K562 (cell line): ENCODE measurements around the gene SLC26A11. TPM values are rescaled to one million over a fixed set of nuclear protein-coding genes. Genes with fewer than 3 reads are reported as not detected.
A peak's percentile ranks its signal among the peaks of the same experiment; 100 is the strongest.

Experiments
- BACH1 ChIP-seq: fragments of 200-800 bp; sonication (Bioruptor generic); IDR thresholded peaks from 2 replicates; pipeline ENCODE4 v1.6.1; 2016; ENCODE audit warnings: missing genetic modification characterization, missing compliant biosample characterization
- BDP1 ChIP-seq: IDR thresholded peaks from 3 replicates; pipeline ENCODE4 v1.6.1; 2011; ENCODE audit not compliant: insufficient read length, insufficient read depth
- CHD1 ChIP-seq: fragments of 200-600 bp; sonication (generic); IDR thresholded peaks from one replicate; pipeline ENCODE4 v1.6.1; 2012; ENCODE audit warnings: mild to moderate bottlenecking, moderate library complexity, low read length, inconsistent platforms
- CREB1 ChIP-seq, 2 experiments: sonication (generic) in 1 of 2; formaldehyde crosslinking in 1 of 2; IDR thresholded peaks; 2 replicates each; pipeline versions ENCODE4 v1.6.1 to v1.8.0; 2012 to 2022; ENCODE audit warnings: inconsistent platforms in 1 of 2, mild to moderate bottlenecking in 1 of 2, missing genetic modification reagents in 1 of 2, moderate library complexity in 1 of 2
- HDAC1 ChIP-seq, 2 experiments: fragments of 450-650 bp; IDR thresholded peaks; 2 replicates each; pipeline ENCODE4 v1.6.1; 2016 to 2017; ENCODE audit warnings: inconsistent platforms in 1 of 2, mild to moderate bottlenecking in 1 of 2, moderate library complexity in 1 of 2
- HDAC6 ChIP-seq: IDR thresholded peaks from 2 replicates; pipeline ENCODE4 v1.6.1; 2012; ENCODE audit warnings: low read depth, mild to moderate bottlenecking, control low read depth, inconsistent platforms, low read length, moderate library complexity
- MECOM ChIP-seq: fragments of 250-450 bp; sonication (Bioruptor Pico); IDR thresholded peaks from 2 replicates; pipeline ENCODE4 v1.8.0; 2022; ENCODE audit warnings: inconsistent platforms
- POLR2H ChIP-seq: IDR thresholded peaks from 2 replicates; pipeline ENCODE4 v1.6.1; 2016; ENCODE audit warnings: missing genetic modification characterization, low read depth, mild to moderate bottlenecking, control low read depth, missing compliant biosample characterization, moderate library complexity
- POLR3G ChIP-seq: IDR thresholded peaks from 2 replicates; pipeline ENCODE4 v1.6.1; 2011; ENCODE audit not compliant: insufficient read length, insufficient replicate concordance; ENCODE audit errors: extremely low read depth
- SMAD4 ChIP-seq: fragments of 250-450 bp; sonication (Bioruptor Pico); conservative IDR thresholded peaks from 2 replicates; pipeline ENCODE4 v1.8.0; 2021; ENCODE audit warnings: inconsistent platforms, mild to moderate bottlenecking, moderate library complexity
- U2AF1 ChIP-seq: fragments of 200-400 bp; formaldehyde crosslinking; optimal IDR thresholded peaks from 2 replicates; pipeline ENCODE3; 2017; ENCODE audit warnings: mild to moderate bottlenecking, low read depth, low read length, moderate library complexity
- ZNF146 ChIP-seq: IDR thresholded peaks from one replicate; pipeline ENCODE4 v1.6.1; 2018; ENCODE audit warnings: missing compliant biosample characterization; ENCODE audit not compliant: unreplicated experiment
- ZNF197 ChIP-seq: fragments of 200-800 bp; sonication (Bioruptor generic); IDR thresholded peaks from 2 replicates; pipeline ENCODE4 v1.6.1; 2016; ENCODE audit warnings: low read depth, missing genetic modification characterization, missing compliant biosample characterization
- ZNF551 ChIP-seq: fragments of 250-450 bp; sonication (Bioruptor Pico); IDR thresholded peaks from 2 replicates; pipeline ENCODE4 v1.5.0; 2021; ENCODE audit warnings: mild to moderate bottlenecking, moderate library complexity
- ZNF644 ChIP-seq: fragments of 200-800 bp; sonication (Bioruptor generic); IDR thresholded peaks from 2 replicates; pipeline ENCODE4 v1.6.1; 2016; ENCODE audit warnings: low read depth, missing genetic modification characterization, missing compliant biosample characterization
- ZNF696 ChIP-seq: fragments of 250-450 bp; sonication (Bioruptor Pico); conservative IDR thresholded peaks from 2 replicates; pipeline ENCODE4 v1.4.0; 2020; ENCODE audit warnings: mild to moderate bottlenecking, moderate library complexity
- ZNF764 ChIP-seq: fragments of 250-450 bp; sonication (Bioruptor Pico); IDR thresholded peaks from 2 replicates; pipeline ENCODE4 v1.4.0; 2020; ENCODE audit warnings: low read depth, mild to moderate bottlenecking, moderate library complexity
- polyA plus RNA-seq, 8 experiments: library from polyadenylated mRNA; depleted of rRNA in 4 of 8; stranded (reverse) in 5 of 8; unstranded in 3 of 8; fragments of >200 nt; fragmentation: Nextera tagmentation in 2 of 8; fragmentation: Illumina TruSeq in 1 of 8; extraction: Ambion mirVana in 2 of 8; extraction: Trizol in 1 of 8; gene quantifications; 2 replicates each; pipeline versions ENCODE4 v1.2.1 to v1.2.3, GENCODE V29; 2011 to 2014; ENCODE audit warnings: inconsistent platforms in 1 of 8, missing spikeins in 1 of 8
- total RNA-seq, 7 experiments: library from RNA; depleted of rRNA in 6 of 7; stranded (reverse); fragments of >200 nt in 6 of 7; fragmentation: Illumina TruSeq in 2 of 7; extraction: Trizol in 2 of 7; gene quantifications; 2 replicates each; pipeline versions ENCODE4 v1.2.1 to v1.2.3, GENCODE V29; 2011 to 2021; ENCODE audit warnings: low replicate concordance in 1 of 7
- TF ChIP-seq, protein P1 (sequence below), 2 experiments: fragments of 450-650 bp in 1 of 2; IDR thresholded peaks; 2 replicates each; pipeline ENCODE4 v1.6.1; 2011 to 2017; ENCODE audit warnings: low read depth in 2 of 2, antibody characterized with exemption in 1 of 2, borderline replicate concordance in 1 of 2, low read length in 1 of 2, mild to moderate bottlenecking in 1 of 2, mixed read lengths in 1 of 2; ENCODE audit not compliant: control insufficient read depth in 1 of 2
- TF ChIP-seq, protein P2 (sequence below): fragments of 250-450 bp; sonication (Bioruptor Pico); IDR thresholded peaks from 2 replicates; pipeline ENCODE4 v1.5.0; 2021
- TF ChIP-seq, protein P3 (sequence below): fragments of 450-650 bp; formaldehyde crosslinking; IDR thresholded peaks from 2 replicates; pipeline ENCODE4 v1.4.0; 2020; ENCODE audit warnings: mild to moderate bottlenecking, moderate library complexity

SLC26A11 gene
- total and polyA plus RNA-seq, 9 of the 15 experiments (the other 6 are each of a cell fraction or from before 2014, with no cell fraction given) = 0.06 to 3.1 (median 1.2) TPM; not detected in 1

DNA sequence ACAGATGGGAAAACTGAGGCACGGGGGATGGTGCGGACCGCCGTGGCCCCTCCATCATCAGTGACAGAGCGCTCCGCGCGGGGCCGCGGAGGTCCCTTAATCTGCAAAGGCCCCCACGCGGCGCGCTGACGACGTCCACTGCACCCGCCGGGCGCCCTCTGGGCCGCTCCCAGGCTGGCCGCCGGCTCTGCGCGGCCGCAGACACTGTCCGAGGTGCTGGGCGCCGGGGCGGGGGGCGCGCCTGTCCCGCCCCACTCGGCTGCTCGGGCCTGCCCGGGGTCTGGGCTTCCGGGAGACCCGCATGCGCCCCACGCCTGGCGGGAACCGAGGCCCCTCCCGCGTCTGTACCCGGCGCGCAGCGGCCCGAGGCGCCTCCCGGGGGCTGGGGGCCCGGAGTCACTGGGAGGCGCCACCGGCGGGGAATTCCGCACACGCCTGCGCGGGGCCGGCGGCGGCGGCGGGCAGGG, 39.9 kb downstream of the SLC26A11 start (continued):
- TF ChIP-seq, protein P1, sequence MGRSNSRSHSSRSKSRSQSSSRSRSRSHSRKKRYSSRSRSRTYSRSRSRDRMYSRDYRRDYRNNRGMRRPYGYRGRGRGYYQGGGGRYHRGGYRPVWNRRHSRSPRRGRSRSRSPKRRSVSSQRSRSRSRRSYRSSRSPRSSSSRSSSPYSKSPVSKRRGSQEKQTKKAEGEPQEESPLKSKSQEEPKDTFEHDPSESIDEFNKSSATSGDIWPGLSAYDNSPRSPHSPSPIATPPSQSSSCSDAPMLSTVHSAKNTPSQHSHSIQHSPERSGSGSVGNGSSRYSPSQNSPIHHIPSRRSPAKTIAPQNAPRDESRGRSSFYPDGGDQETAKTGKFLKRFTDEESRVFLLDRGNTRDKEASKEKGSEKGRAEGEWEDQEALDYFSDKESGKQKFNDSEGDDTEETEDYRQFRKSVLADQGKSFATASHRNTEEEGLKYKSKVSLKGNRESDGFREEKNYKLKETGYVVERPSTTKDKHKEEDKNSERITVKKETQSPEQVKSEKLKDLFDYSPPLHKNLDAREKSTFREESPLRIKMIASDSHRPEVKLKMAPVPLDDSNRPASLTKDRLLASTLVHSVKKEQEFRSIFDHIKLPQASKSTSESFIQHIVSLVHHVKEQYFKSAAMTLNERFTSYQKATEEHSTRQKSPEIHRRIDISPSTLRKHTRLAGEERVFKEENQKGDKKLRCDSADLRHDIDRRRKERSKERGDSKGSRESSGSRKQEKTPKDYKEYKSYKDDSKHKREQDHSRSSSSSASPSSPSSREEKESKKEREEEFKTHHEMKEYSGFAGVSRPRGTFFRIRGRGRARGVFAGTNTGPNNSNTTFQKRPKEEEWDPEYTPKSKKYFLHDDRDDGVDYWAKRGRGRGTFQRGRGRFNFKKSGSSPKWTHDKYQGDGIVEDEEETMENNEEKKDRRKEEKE (IDR thresholded peaks at IDR 0.05; ENCODE audit: borderline replicate concordance in 1 of 2, control insufficient read depth in 1 of 2, low read depth in 2 of 2, low read length in 1 of 2) = no peak
- TF ChIP-seq ZNF551 (CRISPR knock-in tag) (no peak), MECOM (no peak), SMAD4 (CRISPR knock-in tag) (peak; percentile 96), ZNF197 (CRISPR knock-in tag) (no peak), ZNF146 (CRISPR knock-in tag) (no peak), HDAC1 (IDR thresholded peaks at IDR 0.05) (no peak; a peak in 1 of 4 replicates), CHD1 (no peak), ZNF764 (no peak), U2AF1 (no peak), POLR2H (no peak), BDP1 (no peak), HDAC6 (no peak), ZNF644 (tag) (no peak), ZNF696 (CRISPR knock-in tag) (no peak), CREB1 (IDR thresholded peaks at IDR 0.05) (peak; percentile 33; the same call in 1 of the 2 replicates), CREB1 (CRISPR knock-in tag; IDR thresholded peaks at IDR 0.05) (0 out of 2 replicates have a peak, but pooled peaks have one; percentile 5), BACH1 (tag) (no peak), POLR3G (no peak)
- TF ChIP-seq, protein P2, sequence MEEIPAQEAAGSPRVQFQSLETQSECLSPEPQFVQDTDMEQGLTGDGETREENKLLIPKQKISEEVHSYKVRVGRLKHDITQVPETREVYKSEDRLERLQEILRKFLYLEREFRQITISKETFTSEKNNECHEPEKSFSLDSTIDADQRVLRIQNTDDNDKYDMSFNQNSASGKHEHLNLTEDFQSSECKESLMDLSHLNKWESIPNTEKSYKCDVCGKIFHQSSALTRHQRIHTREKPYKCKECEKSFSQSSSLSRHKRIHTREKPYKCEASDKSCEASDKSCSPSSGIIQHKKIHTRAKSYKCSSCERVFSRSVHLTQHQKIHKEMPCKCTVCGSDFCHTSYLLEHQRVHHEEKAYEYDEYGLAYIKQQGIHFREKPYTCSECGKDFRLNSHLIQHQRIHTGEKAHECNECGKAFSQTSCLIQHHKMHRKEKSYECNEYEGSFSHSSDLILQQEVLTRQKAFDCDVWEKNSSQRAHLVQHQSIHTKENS = no peak
- TF ChIP-seq, protein P3, sequence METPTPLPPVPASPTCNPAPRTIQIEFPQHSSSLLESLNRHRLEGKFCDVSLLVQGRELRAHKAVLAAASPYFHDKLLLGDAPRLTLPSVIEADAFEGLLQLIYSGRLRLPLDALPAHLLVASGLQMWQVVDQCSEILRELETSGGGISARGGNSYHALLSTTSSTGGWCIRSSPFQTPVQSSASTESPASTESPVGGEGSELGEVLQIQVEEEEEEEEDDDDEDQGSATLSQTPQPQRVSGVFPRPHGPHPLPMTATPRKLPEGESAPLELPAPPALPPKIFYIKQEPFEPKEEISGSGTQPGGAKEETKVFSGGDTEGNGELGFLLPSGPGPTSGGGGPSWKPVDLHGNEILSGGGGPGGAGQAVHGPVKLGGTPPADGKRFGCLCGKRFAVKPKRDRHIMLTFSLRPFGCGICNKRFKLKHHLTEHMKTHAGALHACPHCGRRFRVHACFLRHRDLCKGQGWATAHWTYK (CRISPR knock-in tag) = peak; percentile 50; the same call in 1 of the 2 replicates
